Spleen (tissue), 11 donors: ENCODE data around the gene FLT4. TPM values are rescaled to one million over a fixed set of nuclear protein-coding genes. Genes with fewer than 3 reads are reported as not detected.

Experiments
- DNase-seq: peaks from one replicate; pipeline ENCODE4 v3.0.0-alpha.2; 2020
- H3K27ac ChIP-seq, 8 donors: fragments of 200-600 bp; sonication (generic) in 7 of 8; 1 replicate in 4 of 8; 2 replicates in 4 of 8; pipeline versions ENCODE4 v1.5.0 to v1.8.0; 2016 to 2021; ENCODE audit warnings: inconsistent platforms in 4 of 8, mild to moderate bottlenecking in 4 of 8, moderate library complexity in 1 of 8
- H3K27me3 ChIP-seq, 7 donors: fragments of 200-600 bp; sonication (generic) in 6 of 7; replicated peaks in 1 of 7; 1 replicate in 4 of 7; 2 replicates in 3 of 7; pipeline versions ENCODE4 v1.5.0 to v1.8.0; 2016 to 2021; ENCODE audit warnings: inconsistent platforms in 3 of 7, mild to moderate bottlenecking in 1 of 7
- H3K36me3 ChIP-seq, 6 donors: fragments of 200-600 bp; sonication (generic) in 5 of 6; 1 replicate in 4 of 6; 2 replicates in 2 of 6; pipeline versions ENCODE4 v1.5.0 to v1.8.0; 2016 to 2021; ENCODE audit warnings: inconsistent platforms in 2 of 6
- H3K4me1 ChIP-seq, 6 donors: fragments of 200-600 bp; sonication (generic) in 5 of 6; 1 replicate in 3 of 6; 2 replicates in 3 of 6; pipeline versions ENCODE4 v1.5.0 to v1.8.0; 2016 to 2021; ENCODE audit warnings: inconsistent platforms in 3 of 6
- H3K4me3 ChIP-seq, 8 donors: fragments of 200-600 bp; sonication (generic) in 7 of 8; 1 replicate in 4 of 8; 2 replicates in 4 of 8; pipeline versions ENCODE4 v1.5.0 to v1.8.0; 2016 to 2021; ENCODE audit warnings: inconsistent platforms in 4 of 8, mild to moderate bottlenecking in 4 of 8, moderate library complexity in 2 of 8
- H3K9me3 ChIP-seq, 8 donors: fragments of 200-600 bp; sonication (generic) in 7 of 8; 1 replicate in 4 of 8; 2 replicates in 4 of 8; pipeline versions ENCODE4 v1.5.0 to v1.8.0; 2016 to 2021; ENCODE audit warnings: inconsistent platforms in 4 of 8
- POLR2A ChIP-seq, 3 donors: fragments of 450-650 bp; IDR thresholded peaks; one replicate each; pipeline ENCODE4 v1.5.1; 2017; ENCODE audit warnings: antibody characterized with exemption in 3 of 3, mild to moderate bottlenecking in 1 of 3
- POLR2AphosphoS5 ChIP-seq, 3 donors: sonication (generic); formaldehyde crosslinking; IDR thresholded peaks; one replicate each; pipeline ENCODE4 v1.5.1; 2017; ENCODE audit warnings: antibody characterized with exemption in 3 of 3
- WGBS, 5 donors: extraction: QIAGEN DNeasy Blood & Tissue Kit in 3 of 5; methylation state at CpG; one replicate each; pipeline versions ENCODE4 v1.1.5 to v1.1.7; 2013 to 2018; 5-methylcytosine and 5-hydroxymethylcytosine counted together
- intact Hi-C: fragments of 100-400 bp; cut with DNase I; formaldehyde crosslinking; loops from one replicate; pipeline ENCODE4 v1.15.0; 2023; ENCODE audit warnings: low total_unique reads
- polyA plus RNA-seq, 3 donors: library from polyadenylated mRNA; stranded (reverse); fragments of 200-250 nt; gene quantifications; one replicate each; pipeline ENCODE4 v1.2.1, GENCODE V29; 2013
- total RNA-seq, 7 donors: library from RNA; depleted of rRNA in 3 of 7; stranded (reverse); fragments of >200 nt in 3 of 7; fragmentation: NEBNext Ultra II Directional in 4 of 7; extraction: Animal tissue kit (Norgen Biotek cat#: 25700) in 4 of 7; gene quantifications; one replicate each; pipeline versions ENCODE4 v1.1.0 to v1.2.1, GENCODE V29; 2016 to 2021
- TF ChIP-seq, protein P1 (sequence below), 11 experiments: fragments of 200-600 bp in 7 of 11; fragments of 450-650 bp in 4 of 11; sonication (generic) in 4 of 11; IDR thresholded peaks in 8 of 11; conservative IDR thresholded peaks in 3 of 11; 1 replicate in 7 of 11; 2 replicates in 4 of 11; pipeline versions ENCODE4 v1.4.0 to v1.8.0; 2016 to 2021; ENCODE audit warnings: antibody characterized with exemption in 11 of 11, inconsistent platforms in 4 of 11, mild to moderate bottlenecking in 1 of 11
- donor health status: healthy with polysubstance abuse.
- donor health status: DM: no; HTN: no; CAD: no; lungs with moderate emphysema.
- donor health status: DM: no; HTN: no; CAD: no.
- donor health status: Bipolar disorder and iron deficiency.
- donor health status: healthy.
- donor health status: DM: no; HTN: no; CAD: no.
- donor health status: DM: yes; HTN: yes; CAD: no.

The FLT4 gene
- total and polyA plus RNA-seq, 10 donors, result 3.5 to 61.4 (median 34.8) TPM

GRCh38 chr5:180622910-180623309 is 26.5 kb downstream of the FLT4 start:
- WGBS, 5 donors, result 70 to 82% (median 80%) methylated on average over 2 to 6 of the region's 6 CpGs
- Histone ChIP-seq H3K27ac (peak overlapping the region in 5 of 8 donors; percentile 52 to 65 (median 57)), H3K9me3 (no peaks in the 10 kb centered on the region), H3K36me3 (peaks cover 0 to 34% (median 2%) of the 10 kb centered on the region in 6 donors), H3K27me3 (peaks cover 0 to 30% (median 0%) of the 10 kb centered on the region in 7 donors), H3K4me1 (peaks cover 0 to 44% (median 19%) of the 10 kb centered on the region in 6 donors), H3K4me3 (no peak overlapping the region)
- intact Hi-C loops, result no loop called here
- no peak for DNase-seq
- TF ChIP-seq, protein P1, sequence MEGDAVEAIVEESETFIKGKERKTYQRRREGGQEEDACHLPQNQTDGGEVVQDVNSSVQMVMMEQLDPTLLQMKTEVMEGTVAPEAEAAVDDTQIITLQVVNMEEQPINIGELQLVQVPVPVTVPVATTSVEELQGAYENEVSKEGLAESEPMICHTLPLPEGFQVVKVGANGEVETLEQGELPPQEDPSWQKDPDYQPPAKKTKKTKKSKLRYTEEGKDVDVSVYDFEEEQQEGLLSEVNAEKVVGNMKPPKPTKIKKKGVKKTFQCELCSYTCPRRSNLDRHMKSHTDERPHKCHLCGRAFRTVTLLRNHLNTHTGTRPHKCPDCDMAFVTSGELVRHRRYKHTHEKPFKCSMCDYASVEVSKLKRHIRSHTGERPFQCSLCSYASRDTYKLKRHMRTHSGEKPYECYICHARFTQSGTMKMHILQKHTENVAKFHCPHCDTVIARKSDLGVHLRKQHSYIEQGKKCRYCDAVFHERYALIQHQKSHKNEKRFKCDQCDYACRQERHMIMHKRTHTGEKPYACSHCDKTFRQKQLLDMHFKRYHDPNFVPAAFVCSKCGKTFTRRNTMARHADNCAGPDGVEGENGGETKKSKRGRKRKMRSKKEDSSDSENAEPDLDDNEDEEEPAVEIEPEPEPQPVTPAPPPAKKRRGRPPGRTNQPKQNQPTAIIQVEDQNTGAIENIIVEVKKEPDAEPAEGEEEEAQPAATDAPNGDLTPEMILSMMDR (IDR thresholded peaks at IDR 0.05 in 8 of 11, conservative IDR thresholded peaks at IDR 0.05 in 3 of 11), result no peak
- TF ChIP-seq POLR2A (IDR thresholded peaks at IDR 0.05), result no peak
- no peak for TF ChIP-seq POLR2AphosphoS5 (IDR thresholded peaks at IDR 0.05)

GRCh38 chr5:180621311-180621710 is 28.1 kb downstream of the FLT4 start:
- H3K4me3 ChIP-seq, result no peak overlapping the region
- TF ChIP-seq, protein P1 (IDR thresholded peaks at IDR 0.05 in 8 of 11, conservative IDR thresholded peaks at IDR 0.05 in 3 of 11), result no peak
- peak in 1 of 3 donors; percentile 19 for TF ChIP-seq POLR2AphosphoS5 (IDR thresholded peaks at IDR 0.05)
- no peak for TF ChIP-seq POLR2A (IDR thresholded peaks at IDR 0.05)
- no peak overlapping the region for H3K27ac ChIP-seq
- no peaks in the 10 kb centered on the region for H3K9me3 ChIP-seq
- intact Hi-C loops, result no loop called here
- H3K36me3 ChIP-seq, result peaks cover 0 to 40% (median 5%) of the 10 kb centered on the region in 6 donors
- WGBS, 5 donors, result 87 to 94% (median 91%) methylated on average over 24 to 32 of the region's 32 CpGs
- H3K27me3 ChIP-seq, result peaks cover 0 to 30% (median 0%) of the 10 kb centered on the region in 7 donors
- H3K4me1 ChIP-seq, result peaks cover 0 to 30% (median 15%) of the 10 kb centered on the region in 6 donors
- DNase-seq, result no peak

DNA sequence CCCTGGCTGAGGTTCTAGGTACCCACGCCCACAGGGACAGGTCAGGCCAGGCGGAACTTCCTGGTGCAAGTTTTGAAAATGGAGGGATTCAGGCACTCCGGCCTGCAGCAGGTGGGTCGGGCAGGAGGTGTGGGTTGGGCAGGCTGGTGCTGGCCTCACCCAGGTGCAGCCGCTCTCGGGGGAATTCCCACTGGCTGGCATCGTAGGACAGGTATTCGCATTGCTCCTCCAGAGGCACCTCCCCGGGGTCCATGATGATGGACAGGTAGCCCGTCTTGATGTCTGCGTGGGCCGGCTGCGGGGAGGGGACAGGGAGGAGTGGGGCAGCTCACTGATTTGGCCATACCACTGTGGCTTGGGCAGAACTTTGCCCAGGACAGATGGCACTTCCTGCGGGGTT is 29.4 kb downstream of the FLT4 start:
- TF ChIP-seq, protein P1 (IDR thresholded peaks at IDR 0.05 in 8 of 11, conservative IDR thresholded peaks at IDR 0.05 in 3 of 11), result no peak
- TF ChIP-seq POLR2A (IDR thresholded peaks at IDR 0.05) (no peak), POLR2AphosphoS5 (IDR thresholded peaks at IDR 0.05) (no peak)
- peaks cover 0 to 28% (median 15%) of the 10 kb centered on the region in 6 donors for H3K4me1 ChIP-seq
- no peak for DNase-seq
- peaks cover 0 to 42% (median 7%) of the 10 kb centered on the region in 6 donors for H3K36me3 ChIP-seq
- no peaks in the 10 kb centered on the region for H3K9me3 ChIP-seq
- intact Hi-C loops, result no loop called here
- no peak overlapping the region for H3K27ac ChIP-seq
- H3K27me3 ChIP-seq, result peaks cover 0 to 27% (median 0%) of the 10 kb centered on the region in 7 donors
- WGBS, 5 donors, result 93 to 98% (median 96%) methylated on average over 11 to 14 of the region's 14 CpGs
- no peak overlapping the region for H3K4me3 ChIP-seq

- no peak for DNase-seq
- H3K27ac ChIP-seq, result no peak overlapping the region
- no peak for TF ChIP-seq POLR2A (IDR thresholded peaks at IDR 0.05)
- TF ChIP-seq, protein P1 (IDR thresholded peaks at IDR 0.05 in 8 of 11, conservative IDR thresholded peaks at IDR 0.05 in 3 of 11), result peak in 1 of 11 experiments; percentile 3
- no peaks in the 10 kb centered on the region for H3K9me3 ChIP-seq
- H3K27me3 ChIP-seq, result peaks cover 0 to 27% (median 0%) of the 10 kb centered on the region in 7 donors
- H3K4me1 ChIP-seq, result peaks cover 0 to 24% (median 14%) of the 10 kb centered on the region in 6 donors
- no peak overlapping the region for H3K4me3 ChIP-seq
- intact Hi-C loops, result no loop called here
- 91 to 98% (median 95%) methylated on average over 22 of the region's 22 CpGs for WGBS, 5 donors
- H3K36me3 ChIP-seq, result peaks cover 0 to 42% (median 7%) of the 10 kb centered on the region in 6 donors
Observed at GRCh38 chr5:180619563-180619915, 29.9 kb downstream of the FLT4 start.
